Globus pallidus (tissue), 1 donor: ENCODE results near the gene PSG4.
"Not testable (repeated sequence)": the region's sequence is repeated elsewhere in the genome, so short reads cannot be mapped to it uniquely, and the experiment has no call there.

Source experiments
- DNase-seq: peaks from one replicate; pipeline ENCODE4 v3.0.0-alpha.2; 2015; ENCODE audit warnings: low spot score

PSG4 gene

DNA sequence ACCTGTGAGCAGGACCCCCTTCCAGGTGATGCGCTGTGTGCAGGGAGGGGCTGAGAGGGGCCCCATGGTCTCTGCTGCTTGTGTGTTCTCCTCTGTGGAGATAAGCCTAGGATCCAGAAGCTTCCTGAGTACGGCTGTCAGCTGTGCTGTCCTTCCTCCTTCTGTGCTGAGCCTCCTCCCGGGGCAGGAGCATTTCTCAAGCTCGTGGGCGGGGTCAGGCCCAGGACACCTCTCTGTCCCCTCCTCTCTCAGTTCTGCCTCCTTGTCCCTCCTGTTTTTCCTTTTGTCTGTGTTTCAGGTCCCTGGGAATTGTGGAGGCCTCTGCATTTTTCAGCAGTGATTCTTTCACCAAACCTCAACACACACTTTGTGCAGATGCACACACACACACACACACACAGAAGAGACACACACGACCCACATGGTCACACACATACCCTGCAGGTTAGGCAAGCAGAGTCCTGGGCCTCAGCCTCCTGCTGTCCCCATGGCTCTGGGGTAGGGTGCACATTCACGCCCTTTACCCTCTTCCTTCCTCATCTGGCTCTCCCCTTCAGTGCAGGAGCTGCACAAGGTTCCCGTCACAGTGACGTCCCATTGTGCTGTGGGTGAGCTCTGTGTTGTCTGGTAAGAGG lies at the start of gene PSG4:
TSS of gene PSG4 (minus strand) at position 168 of the 635 bp plus-strand sequence. CDS start at position 66, 102 bp downstream.
- DNase-seq = not testable (repeated sequence)

- DNase-seq = not testable (repeated sequence)
These were observed 46.0 kb upstream of the PSG4 start for GRCh38 chr19:43251428-43251827.

GRCh38 chr19:43250296-43250695 lies 44.9 kb upstream of the PSG4 start:
- DNase-seq = not testable (repeated sequence)

DNA sequence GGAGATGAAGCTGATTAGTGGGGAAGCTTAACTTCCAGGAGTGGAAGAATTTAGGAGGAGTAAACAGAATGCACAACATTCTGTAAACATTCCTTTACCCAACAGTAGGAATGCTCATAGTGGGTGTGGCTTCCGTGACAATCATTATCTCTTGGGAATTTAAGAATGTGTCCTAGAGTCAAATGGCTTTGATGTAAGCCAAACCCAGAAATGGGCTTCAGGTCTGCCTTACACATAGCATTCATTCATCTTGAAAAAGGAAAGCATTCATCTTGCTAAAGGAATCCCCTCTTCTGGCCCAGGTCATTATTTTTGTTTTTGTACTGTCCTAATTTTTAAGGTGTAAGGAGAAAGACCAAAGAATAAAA lies 43.2 kb upstream of the PSG4 start:
- not testable (repeated sequence) for DNase-seq

DNA sequence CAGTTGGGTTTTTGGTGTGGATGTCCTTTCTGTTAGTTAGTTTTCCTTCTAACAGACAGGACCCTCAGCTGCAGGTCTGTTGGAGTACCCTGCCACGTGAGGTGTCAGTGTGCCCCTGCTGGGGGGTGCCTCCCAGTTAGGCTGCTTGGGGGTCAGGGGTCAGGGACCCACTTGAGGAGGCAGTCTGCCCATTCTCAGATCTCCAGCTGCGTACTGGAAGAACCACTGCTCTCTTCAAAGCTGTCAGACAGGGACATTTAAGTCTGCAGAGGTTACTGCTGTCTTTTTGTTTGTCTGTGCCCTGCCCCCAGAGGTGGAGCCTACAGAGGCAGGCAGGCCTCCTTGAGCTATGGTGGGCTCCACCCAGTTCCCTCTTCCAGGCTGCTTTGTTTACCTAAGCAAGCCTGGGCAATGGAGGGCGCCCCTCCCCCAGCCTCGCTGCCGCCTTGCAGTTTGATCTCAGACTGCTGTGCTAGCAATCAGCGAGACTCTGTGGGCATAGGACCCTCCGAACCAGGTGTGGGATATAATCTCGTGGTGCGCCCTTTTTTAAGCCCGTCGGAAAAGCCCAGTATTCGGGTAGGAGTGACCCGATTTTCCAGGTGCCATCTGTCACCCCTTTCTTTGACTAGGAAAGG lies 41.9 kb upstream of the PSG4 start:
- not testable (repeated sequence) for DNase-seq

- DNase-seq = not testable (repeated sequence)
These were observed 40.4 kb upstream of the PSG4 start for GRCh38 chr19:43245848-43246247.

DNA sequence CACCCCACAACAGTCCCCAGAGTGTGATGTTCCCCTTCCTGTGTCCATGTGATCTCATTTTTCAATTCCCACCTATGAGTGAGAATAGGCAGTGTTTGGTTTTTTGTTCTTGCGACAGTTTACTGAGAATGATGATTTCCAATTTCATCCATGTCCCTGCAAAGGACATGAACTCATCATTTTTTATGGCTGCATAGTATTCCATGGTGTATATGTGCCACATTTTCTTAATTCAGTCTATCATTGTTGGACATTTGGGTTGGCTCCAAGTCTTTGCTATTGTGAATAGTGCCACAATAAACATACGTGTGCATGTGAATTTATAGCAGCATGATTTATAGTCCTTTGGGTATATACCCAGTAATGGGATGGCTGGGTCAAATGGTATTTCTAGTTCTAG lies 36.8 kb upstream of the PSG4 start:
- not testable (repeated sequence) for DNase-seq

DNA sequence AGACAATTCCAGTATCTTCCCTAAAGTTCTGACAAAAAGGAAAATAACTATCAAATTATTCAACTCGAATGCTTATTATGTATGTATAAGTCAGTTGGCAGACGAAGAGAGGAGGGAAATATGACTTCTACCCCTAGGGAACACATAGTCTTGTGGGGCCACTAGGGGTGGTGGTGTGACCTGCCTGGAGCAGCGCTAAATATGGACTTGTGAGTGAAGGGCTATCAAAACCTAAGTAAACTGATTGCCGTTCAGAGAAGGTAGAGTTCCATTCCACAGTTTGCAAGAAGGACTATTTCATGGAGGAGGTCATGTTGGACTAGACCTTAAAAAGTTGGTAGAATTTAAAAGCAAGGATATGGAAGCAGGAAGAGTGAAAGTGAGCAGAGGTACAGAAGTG lies 32.8 kb upstream of the PSG4 start:
- not testable (repeated sequence) for DNase-seq

GRCh38 chr19:43235686-43236085 lies 30.2 kb upstream of the PSG4 start:
- DNase-seq = not testable (repeated sequence)

- no peak for DNase-seq
These were observed 23.9 kb upstream of the PSG4 start for GRCh38 chr19:43229315-43229714.

GRCh38 chr19:43228730-43229129 lies 23.3 kb upstream of the PSG4 start:
- DNase-seq = not testable (repeated sequence)

DNA sequence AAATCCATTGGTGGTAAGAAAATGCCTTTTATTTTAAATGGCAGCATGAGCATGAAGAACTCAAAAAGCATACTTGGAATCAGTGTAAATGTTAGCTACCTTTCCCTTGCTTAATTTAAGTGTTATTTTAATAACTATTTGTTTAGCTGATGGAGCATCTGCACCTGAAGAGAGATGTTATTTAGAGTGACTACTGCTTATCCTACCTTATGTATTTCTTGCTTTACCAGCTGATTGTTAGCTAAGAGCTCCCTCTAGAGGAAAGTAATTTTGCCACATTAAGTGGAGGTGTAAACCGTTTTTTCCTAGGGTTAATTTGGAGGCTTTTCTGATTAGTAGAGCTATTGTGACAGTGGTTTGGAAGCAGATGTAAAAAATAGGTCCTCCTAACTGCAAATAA lies 21.5 kb upstream of the PSG4 start:
- not testable (repeated sequence) for DNase-seq

DNA sequence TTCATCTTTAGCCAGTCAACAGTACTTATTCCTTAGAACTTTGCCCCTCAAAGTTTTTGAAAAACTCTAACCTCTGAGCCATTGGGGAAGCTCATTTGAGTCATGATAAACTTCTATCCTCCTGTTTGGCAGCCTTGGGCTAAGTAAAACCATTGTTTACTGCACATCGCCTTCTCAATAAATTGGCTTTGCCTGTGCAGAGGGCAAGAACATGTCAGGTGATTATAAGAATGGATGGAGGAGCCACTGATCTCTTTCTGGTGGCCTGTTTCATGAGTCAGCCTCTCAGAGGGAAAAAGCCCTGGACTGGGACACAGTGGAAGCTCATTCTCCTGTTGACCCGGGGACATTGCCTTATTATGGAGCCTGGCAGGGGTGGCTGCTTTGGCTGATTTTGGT lies 19.4 kb upstream of the PSG4 start:
- no peak for DNase-seq

- DNase-seq = not testable (repeated sequence)
These were observed 18.9 kb upstream of the PSG4 start for GRCh38 chr19:43224201-43224854.

DNA sequence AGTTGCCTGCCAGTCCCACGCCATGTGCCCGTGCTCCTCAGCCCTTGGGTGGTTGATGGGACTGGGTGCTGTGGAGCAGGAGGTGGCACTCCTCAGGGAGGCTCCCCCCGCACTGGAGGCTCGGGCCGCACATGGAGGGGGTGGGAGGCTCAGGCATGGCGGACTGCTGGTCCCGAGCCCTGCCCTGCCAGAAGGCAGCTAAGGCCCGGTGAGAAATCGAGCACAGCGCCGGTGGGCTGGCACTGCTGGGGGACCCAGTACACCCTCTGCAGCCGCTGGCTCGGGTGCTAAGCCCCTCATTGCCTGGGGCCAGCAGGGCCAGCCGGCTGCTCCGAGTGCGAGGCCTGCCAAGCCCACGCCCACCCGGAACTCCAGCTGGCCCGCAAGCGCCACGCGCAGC lies 16.5 kb upstream of the PSG4 start:
- not testable (repeated sequence) for DNase-seq

DNA sequence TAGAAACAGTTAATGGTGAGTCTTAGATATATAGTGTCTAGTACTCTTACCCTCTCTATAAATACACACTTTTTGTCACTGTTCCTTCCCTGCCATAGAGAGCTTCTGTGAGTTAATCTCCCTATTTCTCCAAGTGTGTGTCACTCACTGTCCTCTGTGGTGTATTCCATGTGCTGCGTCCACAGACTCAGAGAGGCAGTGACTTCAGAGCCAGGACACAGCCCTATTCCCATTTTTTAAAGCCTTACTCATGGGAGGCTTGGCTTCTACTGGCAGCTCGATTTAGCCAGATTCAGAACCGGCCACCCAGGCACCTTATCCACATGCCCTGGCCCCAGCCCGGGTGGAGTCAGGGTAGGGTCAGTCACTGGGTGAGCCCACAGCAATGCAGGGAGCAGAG lies 13.7 kb upstream of the PSG4 start:
- DNase-seq = not testable (repeated sequence)

- not testable (repeated sequence) for DNase-seq
These were observed 10.4 kb upstream of the PSG4 start for GRCh38 chr19:43215881-43216280.

DNA sequence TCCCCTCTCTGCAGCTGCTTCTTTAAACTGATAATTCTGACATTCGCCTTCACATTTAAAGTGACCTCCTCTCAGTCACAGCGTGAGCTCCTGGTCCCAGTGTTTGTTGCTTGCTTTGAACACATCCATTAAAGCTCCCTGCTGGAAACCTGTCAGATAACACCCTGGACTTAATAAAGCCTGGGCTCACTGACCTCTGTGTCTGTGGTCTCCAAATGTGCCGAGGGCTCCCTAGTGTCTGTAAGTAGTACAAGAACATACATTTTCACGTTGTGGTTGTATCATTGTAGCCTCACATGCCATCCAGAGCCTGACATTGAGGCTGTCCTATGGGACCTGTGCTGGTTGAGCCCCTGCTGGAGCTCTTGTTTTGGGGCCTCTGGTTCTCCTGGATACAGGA lies 2.6 kb upstream of the PSG4 start:
- no peak for DNase-seq

- DNase-seq = not testable (repeated sequence)
These were observed 1.7 kb upstream of the PSG4 start for GRCh38 chr19:43207174-43207573.

DNA sequence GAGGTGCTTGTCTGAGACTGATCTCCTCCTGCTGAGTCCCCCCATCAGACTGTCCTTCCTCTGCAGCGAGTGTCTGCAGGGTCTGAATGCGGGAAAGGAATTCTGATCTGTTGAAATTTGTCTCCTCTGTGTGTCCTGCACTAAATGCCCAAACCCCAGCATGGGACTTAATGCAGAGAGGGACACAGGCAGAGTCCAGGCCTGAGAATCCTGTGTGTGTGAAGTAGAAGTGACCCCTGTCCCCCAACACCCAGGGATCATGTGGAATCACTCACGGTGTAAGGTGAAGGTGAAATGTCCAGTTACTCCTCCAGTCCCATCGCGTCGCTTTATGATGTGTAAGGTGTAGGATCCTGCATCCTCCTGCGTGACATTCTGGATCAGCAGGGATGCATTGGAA lies 1.8 kb downstream of the PSG4 start:
- not testable (repeated sequence) for DNase-seq

GRCh38 chr19:43201891-43202290 lies 3.5 kb downstream of the PSG4 start:
- not testable (repeated sequence) for DNase-seq

DNA sequence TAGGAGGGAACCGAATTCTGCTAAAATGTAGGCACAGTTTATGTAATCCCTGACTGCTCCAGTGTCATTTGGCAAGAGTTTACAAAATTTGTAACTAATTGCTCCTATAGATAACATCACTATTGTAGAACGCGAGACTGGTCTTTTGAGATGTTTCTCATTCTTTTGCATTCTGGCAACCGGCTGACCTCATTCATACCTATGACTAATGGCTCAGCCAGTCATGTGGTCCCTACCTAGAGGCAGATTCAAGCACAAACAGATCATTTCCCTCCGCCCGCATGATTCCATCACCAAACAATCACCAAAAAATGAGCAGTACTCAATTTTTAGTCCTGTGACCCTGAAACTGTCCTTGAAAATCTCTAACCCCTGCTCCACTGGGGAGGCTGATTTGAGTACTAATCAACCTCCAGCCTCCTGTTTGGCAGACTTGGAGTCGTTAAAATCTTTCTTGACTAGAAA lies 4.1 kb downstream of the PSG4 start:
- not testable (repeated sequence) for DNase-seq
